Measurements from ENCODE around the gene AGBL2. TPM values are rescaled to one million over a fixed set of nuclear protein-coding genes. Genes with fewer than 3 reads are reported as not detected.

The AGBL2 gene
- total RNA-seq, 4 donors from 2014 or later = 1.7 to 1.9 TPM; not detected in 2

- TF ChIP-seq CTCF (IDR thresholded peaks at IDR 0.05) = no peak
- no peak for ATAC-seq (ENCODE audit: low FRiP score)
Measured at GRCh38 chr11:47631473-47631872, 83.7 kb downstream of the AGBL2 start.

GRCh38 chr11:47628026-47628425, 87.1 kb downstream of the AGBL2 start:
- TF ChIP-seq CTCF (IDR thresholded peaks at IDR 0.05) = no peak
- no peak for DNase-seq (ENCODE audit: low spot score)

More at GRCh38 chr11:47631473-47631872, 83.7 kb downstream of the AGBL2 start:
- DNase-seq (ENCODE audit: low spot score) = no peak

GRCh38 chr11:47626234-47626633, 88.9 kb downstream of the AGBL2 start:
- ATAC-seq (ENCODE audit: low FRiP score) = no peak
- TF ChIP-seq CTCF (IDR thresholded peaks at IDR 0.05) = no peak

More at GRCh38 chr11:47628026-47628425, 87.1 kb downstream of the AGBL2 start:
- no peak for ATAC-seq (ENCODE audit: low FRiP score)

GRCh38 chr11:47620836-47621378, 94.3 kb downstream of the AGBL2 start:
- DNase-seq (ENCODE audit: low spot score) (no peak), ATAC-seq (ENCODE audit: low FRiP score) (no peak)
- TF ChIP-seq CTCF (IDR thresholded peaks at IDR 0.05) = no peak

More at GRCh38 chr11:47626234-47626633, 88.9 kb downstream of the AGBL2 start:
- DNase-seq (ENCODE audit: low spot score) = no peak

- ATAC-seq (ENCODE audit: low FRiP score) (no peak), DNase-seq (ENCODE audit: low spot score) (no peak)
- no peak for TF ChIP-seq CTCF (IDR thresholded peaks at IDR 0.05)
Measured at GRCh38 chr11:47617417-47617809, 97.8 kb downstream of the AGBL2 start.

GRCh38 chr11:47616726-47617416, 98.3 kb downstream of the AGBL2 start:
- TF ChIP-seq CTCF (IDR thresholded peaks at IDR 0.05) = no peak
- DNase-seq (ENCODE audit: low spot score) (no peak), ATAC-seq (ENCODE audit: low FRiP score) (peak; percentile 75)

- DNase-seq (ENCODE audit: low spot score) (no peak), ATAC-seq (ENCODE audit: low FRiP score) (no peak)
- no peak for TF ChIP-seq CTCF (IDR thresholded peaks at IDR 0.05)
Measured at GRCh38 chr11:47615249-47615648, 99.9 kb downstream of the AGBL2 start.

Data from omental fat pad (tissue), 4 donors.